HG02840 (cell line): ENCODE measurements around the gene SGMS1.
"Not testable (repeated sequence)": the region's sequence is repeated elsewhere in the genome, so short reads cannot be mapped to it uniquely, and the experiment has no call there.

ENCODE experiments used
- ATAC-seq: cut with Tn5 transposase; IDR thresholded peaks from one replicate; pipeline ENCODE4 v1.9.1; 2021; ENCODE audit warnings: mild to moderate bottlenecking, moderate library complexity, moderate number of reproducible peaks; ENCODE audit not compliant: unreplicated experiment, low FRiP score

SGMS1 gene

DNA sequence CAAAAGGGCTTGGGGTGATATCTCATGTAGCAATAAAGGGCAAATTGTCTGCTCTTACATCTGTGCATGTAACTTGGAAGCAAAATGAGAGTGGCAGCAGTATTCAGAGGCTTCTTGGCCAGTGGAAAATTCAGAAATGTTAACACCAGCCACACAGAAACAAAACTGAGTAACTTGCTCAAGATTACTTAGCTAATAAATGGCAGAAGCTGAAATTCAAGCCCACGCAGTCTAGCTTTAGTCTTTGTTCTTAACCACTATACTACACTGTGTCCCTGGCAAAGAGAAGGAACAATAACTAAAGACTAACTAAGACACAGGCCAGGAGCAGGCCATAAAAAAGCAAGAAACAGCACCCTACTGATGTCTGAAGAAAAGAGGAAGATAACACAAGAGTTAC, 186.5 kb downstream of the SGMS1 start:
- no peak for ATAC-seq

- no peak for ATAC-seq
Observed at GRCh38 chr10:50436805-50437204, 187.0 kb downstream of the SGMS1 start.

- peak; percentile 27 for ATAC-seq
Observed at GRCh38 chr10:50432211-50433009, 191.3 kb downstream of the SGMS1 start.

DNA sequence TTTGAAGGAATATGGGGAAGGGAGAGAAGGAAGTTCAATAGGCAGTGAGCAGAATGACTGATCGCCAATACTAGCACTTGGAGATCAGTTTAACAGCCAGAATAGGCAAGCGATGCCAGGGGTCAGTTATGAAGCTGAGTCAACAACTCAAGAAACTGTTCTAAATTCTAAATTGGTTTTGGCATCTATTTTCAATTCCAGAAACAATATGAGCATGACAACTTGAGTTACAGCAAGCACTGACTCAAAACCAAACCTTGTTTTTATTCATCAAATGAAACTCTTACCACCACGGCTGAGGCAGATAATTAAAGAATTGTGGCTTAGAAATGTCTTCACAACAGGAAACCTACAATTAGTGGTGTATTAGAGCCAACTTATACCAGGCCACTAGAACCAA, 192.0 kb downstream of the SGMS1 start:
- peak; percentile 84 for ATAC-seq

DNA sequence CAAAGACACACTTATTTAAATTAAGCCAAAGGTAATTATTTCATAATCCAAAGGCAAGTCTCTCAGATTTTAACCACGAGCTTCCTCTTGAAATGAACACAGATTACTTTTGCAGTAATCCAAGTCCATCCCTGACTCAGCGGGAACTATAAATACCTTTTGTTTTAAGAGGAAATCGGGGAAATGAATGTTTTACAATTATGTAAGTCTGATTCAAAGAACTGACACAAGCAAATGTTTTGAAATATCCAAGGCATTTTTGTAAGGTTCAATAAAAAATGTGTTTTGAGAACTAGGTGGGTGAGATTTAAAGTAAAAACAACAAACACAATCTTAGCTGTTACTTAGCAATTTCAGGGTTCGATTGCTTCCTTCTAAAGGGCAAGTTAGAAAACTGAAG, 192.6 kb downstream of the SGMS1 start:
- ATAC-seq = no peak

- peak; percentile 64 for ATAC-seq
Observed at GRCh38 chr10:50426485-50426884, 197.3 kb downstream of the SGMS1 start.

- not testable (repeated sequence) for ATAC-seq
Observed at GRCh38 chr10:50425215-50425614, 198.5 kb downstream of the SGMS1 start.

DNA sequence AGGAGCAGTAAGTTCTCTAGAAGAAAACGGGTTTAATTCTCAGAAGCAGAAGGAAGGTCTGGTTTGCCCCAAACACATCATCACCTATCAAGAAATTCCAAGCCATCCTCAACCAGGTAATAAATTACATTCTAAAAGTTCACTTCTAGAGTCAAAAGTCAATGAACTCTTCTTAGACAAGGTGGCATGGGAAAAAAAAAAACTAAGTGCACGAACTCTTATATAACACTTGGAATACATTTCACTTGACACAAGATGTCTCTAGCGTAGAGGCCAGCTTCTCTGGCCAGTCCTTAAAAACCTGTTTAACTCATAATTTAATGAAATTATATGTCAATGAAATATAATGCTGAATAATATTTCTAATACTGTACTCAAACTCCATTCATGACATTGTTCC, 200.3 kb downstream of the SGMS1 start:
- no peak for ATAC-seq

DNA sequence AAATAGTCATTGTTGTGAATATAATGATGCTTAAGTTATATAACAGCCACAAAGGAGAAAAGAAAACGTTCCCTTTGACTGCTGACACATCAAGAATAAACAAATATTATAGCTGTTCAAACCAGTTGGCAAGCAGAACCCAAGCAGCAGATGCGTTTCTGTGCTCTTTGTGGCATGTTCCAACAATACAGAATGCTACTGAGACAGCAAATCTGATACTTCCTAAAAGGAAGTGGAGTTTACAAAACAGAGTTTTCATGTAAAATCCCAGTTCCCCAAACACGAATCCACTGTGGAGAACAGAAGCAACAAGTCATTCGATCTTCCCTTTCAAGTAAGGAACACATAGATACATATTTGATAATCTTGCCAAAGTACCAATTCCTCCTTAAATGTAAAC, 201.5 kb downstream of the SGMS1 start:
- ATAC-seq = no peak

DNA sequence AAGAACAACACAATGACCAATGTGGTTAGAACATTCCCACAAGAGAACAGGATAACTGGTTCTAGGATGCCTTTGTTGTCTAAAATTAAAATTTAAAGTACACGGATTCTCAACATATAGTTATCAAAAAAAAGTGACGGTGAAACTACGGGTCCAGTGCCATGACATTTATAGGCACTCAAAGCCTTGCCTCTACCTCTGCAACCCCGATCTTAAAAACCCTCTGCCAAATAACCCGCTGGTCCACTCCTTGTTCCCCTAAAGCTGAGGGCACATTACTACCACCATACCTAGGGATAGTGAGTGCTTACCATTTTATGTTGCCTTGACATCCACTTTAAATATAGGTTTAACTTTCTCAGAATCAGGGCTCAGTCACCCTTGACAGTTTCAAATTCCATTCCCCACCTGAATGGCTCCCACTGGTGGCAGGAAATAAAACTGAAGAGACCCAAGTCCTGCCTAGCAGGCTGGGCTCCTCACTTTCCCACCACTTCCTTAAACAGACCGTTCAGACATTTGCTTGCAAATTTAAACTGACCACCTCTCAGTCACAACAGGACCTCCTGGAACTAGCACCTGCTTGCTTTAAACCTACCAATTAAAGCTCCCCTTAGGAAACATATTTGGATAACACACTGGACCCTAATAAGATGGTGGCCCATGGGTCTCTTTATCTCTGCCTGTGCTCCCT, 202.6 kb downstream of the SGMS1 start:
- ATAC-seq = no peak

GRCh38 chr10:50420196-50420595, 203.6 kb downstream of the SGMS1 start:
- no peak for ATAC-seq

GRCh38 chr10:50419756-50420155, 204.0 kb downstream of the SGMS1 start:
- no peak for ATAC-seq

- ATAC-seq = no peak
Observed at GRCh38 chr10:50419091-50419490, 204.7 kb downstream of the SGMS1 start.

DNA sequence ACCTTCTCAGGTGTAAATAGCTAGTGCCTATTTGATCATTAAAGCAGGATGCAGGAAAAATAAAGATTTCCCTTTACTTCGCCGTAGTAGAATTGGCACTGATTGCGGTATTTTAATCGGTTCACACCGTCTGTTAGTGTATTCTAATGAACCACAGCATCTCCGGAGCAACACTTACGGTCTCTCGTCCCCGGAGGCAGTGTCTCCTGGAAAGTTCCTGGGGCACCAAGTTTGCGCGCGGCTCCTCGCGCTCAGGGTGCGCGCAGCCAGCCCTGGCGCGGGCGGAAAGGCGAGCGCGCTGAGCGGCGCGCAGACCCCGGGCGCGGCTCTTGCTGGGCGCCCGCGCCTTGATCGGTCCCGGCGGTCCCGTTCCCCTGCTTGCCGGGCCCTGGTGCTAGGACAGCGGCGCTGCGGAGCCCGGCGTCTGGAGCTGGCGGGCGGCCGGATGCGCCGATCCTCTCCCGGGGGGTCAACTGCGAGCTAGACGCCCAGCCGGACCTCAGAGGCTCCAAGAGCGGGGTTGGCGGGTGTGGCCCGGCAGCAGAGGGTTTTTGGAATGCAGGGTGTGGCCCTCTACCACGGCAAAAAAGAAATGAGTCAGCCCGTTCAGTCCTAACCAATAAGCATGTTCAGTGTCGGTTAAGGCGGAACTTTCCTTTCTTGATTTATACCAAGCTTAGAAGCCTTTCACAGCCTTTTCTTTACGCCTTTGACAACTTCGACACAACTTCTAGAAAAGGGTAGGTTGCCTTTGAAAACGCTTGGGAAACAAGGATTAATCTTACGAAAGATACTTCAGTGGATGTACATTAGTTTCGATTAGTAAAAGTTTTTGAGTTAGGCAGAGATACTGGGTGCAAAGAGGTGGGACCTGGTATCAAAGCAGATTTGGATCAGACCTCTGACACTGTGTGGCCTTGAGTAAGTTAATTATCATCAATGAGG, 205.6 kb downstream of the SGMS1 start:
- peak; percentile 72 for ATAC-seq

- ATAC-seq = peak; percentile 16
Observed at GRCh38 chr10:50417486-50417885, 206.3 kb downstream of the SGMS1 start.

DNA sequence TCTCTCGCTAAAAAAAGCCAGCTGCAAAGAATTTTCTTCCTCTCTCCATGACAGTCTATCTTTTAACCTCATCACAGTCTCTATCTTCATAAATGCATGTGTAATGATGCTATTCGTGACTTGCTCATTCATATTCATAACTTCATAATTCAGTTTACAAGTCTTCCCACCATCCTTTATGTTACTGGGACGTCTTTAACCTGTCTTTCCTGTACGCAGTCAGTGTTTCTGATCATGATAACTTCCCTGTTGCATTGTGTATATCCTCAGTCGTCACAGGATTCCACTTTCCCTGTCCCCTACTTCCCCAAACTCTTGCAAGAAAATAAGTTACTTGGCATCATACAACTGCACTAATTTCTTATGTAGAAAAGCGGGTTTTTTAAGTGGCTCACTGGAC, 206.9 kb downstream of the SGMS1 start:
- no peak for ATAC-seq

DNA sequence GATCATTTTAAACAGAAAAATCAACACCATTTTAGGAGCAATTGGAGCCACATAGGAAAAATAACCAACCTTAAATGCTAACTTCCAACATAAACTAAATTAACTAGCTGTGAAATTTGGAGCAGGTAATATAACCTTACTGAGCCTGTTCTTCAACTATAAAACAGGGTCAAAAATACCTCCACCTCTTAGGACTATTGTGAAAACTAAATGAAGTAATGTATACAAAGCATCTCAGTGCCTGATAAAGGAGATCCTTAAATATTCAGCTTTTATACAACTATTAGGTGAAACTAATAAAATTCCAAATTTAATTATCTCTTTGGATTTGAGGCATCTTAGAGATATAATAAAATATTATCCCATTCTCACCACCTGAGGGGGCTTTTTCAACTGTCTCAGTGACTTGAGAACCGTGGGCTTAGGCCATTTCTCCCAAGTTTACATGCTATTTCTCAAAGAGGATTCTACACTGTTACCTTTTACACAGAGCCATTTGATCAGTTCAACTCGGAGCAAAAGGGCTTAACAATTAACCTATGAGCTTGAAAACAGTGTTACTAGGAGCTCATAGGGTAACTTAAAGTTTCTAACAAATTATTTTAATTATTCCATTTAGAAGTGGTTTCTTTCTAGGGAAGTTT, 207.5 kb downstream of the SGMS1 start:
- no peak for ATAC-seq

DNA sequence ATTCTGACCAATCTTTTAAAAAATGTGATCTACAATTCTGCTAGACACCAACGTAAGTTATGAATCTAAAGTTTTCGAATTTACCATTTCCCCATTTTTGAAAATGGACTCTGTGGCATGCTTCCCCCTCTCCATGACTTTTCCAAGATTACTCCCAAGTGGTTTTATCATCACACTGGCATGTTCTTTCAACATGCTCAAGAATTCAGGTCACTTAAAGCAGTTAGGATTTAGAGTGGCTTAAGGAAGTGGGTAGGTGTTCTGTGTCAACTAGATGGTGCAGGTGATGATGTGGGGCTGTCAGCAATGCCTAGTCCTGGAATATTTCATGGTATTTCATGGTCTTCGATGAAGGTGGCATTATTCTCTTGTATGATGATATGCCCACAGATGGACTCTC, 208.5 kb downstream of the SGMS1 start:
- no peak for ATAC-seq

DNA sequence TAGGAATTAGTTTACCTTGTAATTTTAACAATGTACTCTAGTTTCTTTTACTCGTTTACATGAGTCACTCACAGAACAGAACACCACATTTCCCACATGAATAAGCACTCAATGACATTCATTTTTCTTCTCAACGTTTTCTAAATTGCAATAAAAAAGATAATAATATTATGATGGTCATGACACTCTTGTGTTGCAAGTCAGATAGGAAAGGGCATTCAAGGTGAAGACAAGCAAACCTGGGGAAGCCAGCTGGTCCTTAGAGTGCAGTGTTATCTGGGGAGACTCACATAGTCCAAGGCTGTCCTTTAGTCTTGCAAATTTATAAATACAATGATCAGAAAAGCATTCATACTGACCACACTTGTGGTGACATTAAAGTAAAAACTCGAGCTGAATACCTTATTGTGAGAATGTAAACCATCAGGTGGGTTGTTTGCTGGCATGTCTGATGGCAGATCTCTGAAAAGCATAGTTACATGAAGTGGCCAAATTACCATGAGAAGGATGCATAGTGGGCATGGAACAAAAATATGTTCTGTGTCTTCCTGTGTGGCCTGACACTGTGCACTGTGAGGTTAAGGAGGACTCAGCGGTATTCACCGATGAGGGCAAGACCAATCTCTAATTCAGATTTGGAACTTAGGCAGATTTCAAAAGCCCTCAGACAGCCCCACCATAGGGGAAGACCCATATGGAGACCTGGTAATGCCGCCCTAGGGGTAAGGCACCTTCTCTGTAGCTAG, 213.5 kb downstream of the SGMS1 start:
- no peak for ATAC-seq
